ENCODE results near the gene PGLYRP2.

DNA sequence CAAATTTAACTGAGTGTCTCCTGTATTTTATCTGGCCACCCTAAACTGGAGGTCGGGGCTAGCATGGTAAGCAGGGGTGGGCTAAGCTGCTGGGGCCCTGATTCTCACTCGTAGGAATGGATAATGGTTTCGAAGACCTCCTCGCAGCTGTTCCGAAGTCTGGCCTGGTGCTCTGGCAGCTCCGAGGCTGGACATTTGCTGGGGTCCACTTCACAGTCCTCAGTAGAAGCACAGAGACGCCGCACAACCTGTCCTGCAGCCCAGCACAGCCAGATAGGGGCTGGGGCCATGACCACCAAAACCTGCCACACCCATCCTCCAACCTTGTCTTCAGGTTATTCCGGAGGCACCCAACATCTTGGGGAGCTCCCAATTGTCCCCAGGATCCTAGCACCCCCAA, 23.3 kb downstream of the PGLYRP2 start:
- TF ChIP-seq, protein P1, sequence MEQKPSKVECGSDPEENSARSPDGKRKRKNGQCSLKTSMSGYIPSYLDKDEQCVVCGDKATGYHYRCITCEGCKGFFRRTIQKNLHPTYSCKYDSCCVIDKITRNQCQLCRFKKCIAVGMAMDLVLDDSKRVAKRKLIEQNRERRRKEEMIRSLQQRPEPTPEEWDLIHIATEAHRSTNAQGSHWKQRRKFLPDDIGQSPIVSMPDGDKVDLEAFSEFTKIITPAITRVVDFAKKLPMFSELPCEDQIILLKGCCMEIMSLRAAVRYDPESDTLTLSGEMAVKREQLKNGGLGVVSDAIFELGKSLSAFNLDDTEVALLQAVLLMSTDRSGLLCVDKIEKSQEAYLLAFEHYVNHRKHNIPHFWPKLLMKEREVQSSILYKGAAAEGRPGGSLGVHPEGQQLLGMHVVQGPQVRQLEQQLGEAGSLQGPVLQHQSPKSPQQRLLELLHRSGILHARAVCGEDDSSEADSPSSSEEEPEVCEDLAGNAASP (CRISPR knock-in tag; IDR thresholded peaks at IDR 0.05; ENCODE audit: borderline replicate concordance) = no peak
- TF ChIP-seq TAF1 (CRISPR knock-in tag; IDR thresholded peaks at IDR 0.05) = no peak
